SU-DHL-6 (cell line): ENCODE results near the gene SMARCA1.

ENCODE experiments used
- H2AFZ ChIP-seq: fragments of 200-600 bp; sonication (generic); 2 replicates; pipeline ENCODE4 v1.6.1; 2014; ENCODE audit warnings: low read depth, mild to moderate bottlenecking, moderate library complexity, mixed read lengths, antibody characterized with exemption, low read length; ENCODE audit not compliant: severe bottlenecking
- H3F3A ChIP-seq: fragments of 200-600 bp; shearing (Covaris generic); 2 replicates; pipeline ENCODE4 v1.6.0; 2016; ENCODE audit warnings: antibody characterized with exemption, mild to moderate bottlenecking; ENCODE audit not compliant: insufficient read depth
- H3K27ac ChIP-seq: fragments of 200-600 bp; sonication (generic); 2 replicates; pipeline ENCODE4 v1.5.1; 2016; ENCODE audit warnings: low read depth, mild to moderate bottlenecking, low read length, moderate library complexity, mixed read lengths
- H3K27me3 ChIP-seq: fragments of 200-600 bp; sonication (generic), shearing (Covaris generic); 2 replicates; pipeline ENCODE4 v1.6.0; 2014; ENCODE audit warnings: mild to moderate bottlenecking, low read length
- H3K36me3 ChIP-seq: fragments of 200-600 bp; sonication (generic); 2 replicates; pipeline ENCODE4 v1.6.1; 2014; ENCODE audit warnings: mild to moderate bottlenecking, low read length, mixed read lengths
- H3K4me2 ChIP-seq: fragments of 300-600, 200-600 bp; shearing (Covaris generic), sonication (generic); 2 replicates; pipeline ENCODE4 v1.6.0; 2014; ENCODE audit warnings: low read length, low read depth, mild to moderate bottlenecking; ENCODE audit not compliant: poor library complexity, severe bottlenecking
- H3K4me3 ChIP-seq: fragments of 200-600 bp; sonication (generic); 2 replicates; pipeline ENCODE4 v1.5.1; 2014; ENCODE audit warnings: antibody characterized with exemption, low read length, mild to moderate bottlenecking, mixed read lengths; ENCODE audit not compliant: insufficient read depth, poor library complexity, severe bottlenecking
- H3K79me2 ChIP-seq: fragments of 200-600 bp; sonication (generic); 2 replicates; pipeline ENCODE4 v1.6.1; 2014; ENCODE audit warnings: mild to moderate bottlenecking, low read length, moderate library complexity; ENCODE audit not compliant: insufficient read depth
- H3K9ac ChIP-seq: fragments of 200-600 bp; sonication (generic); 2 replicates; pipeline ENCODE4 v1.7.0; 2014; ENCODE audit warnings: mild to moderate bottlenecking, low read length
- H3K9me2 ChIP-seq: fragments of 200-600 bp; sonication (generic); replicated peaks from 2 replicates; pipeline ENCODE4 v1.6.1; 2014; ENCODE audit warnings: low read length; ENCODE audit not compliant: insufficient read depth
- H3K9me3 ChIP-seq: fragments of 200-600 bp; sonication (generic); 2 replicates; pipeline ENCODE4 v1.6.1; 2014; ENCODE audit warnings: low read length, mixed read lengths; ENCODE audit not compliant: insufficient read depth
- H4K20me1 ChIP-seq: fragments of 200-600 bp; sonication (generic); 2 replicates; pipeline ENCODE4 v1.6.1; 2014; ENCODE audit warnings: low read depth, mild to moderate bottlenecking, antibody characterized with exemption, low read length, moderate library complexity, mixed read lengths
- EZH2phosphoT487 ChIP-seq: fragments of 200-600 bp; sonication (generic), shearing (Covaris generic); conservative IDR thresholded peaks from 2 replicates; pipeline ENCODE4 v1.6.1; 2018; ENCODE audit warnings: mild to moderate bottlenecking, antibody characterized with exemption, low read length, moderate library complexity, mixed read lengths
- TF ChIP-seq, protein P1 (sequence below): fragments of 200-600 bp; sonication (generic); IDR thresholded peaks from one replicate; pipeline ENCODE4 v1.5.1; 2017; ENCODE audit warnings: antibody characterized with exemption, mild to moderate bottlenecking, low read length, moderate library complexity; ENCODE audit not compliant: insufficient read depth, poor library complexity, severe bottlenecking

SMARCA1 gene

DNA sequence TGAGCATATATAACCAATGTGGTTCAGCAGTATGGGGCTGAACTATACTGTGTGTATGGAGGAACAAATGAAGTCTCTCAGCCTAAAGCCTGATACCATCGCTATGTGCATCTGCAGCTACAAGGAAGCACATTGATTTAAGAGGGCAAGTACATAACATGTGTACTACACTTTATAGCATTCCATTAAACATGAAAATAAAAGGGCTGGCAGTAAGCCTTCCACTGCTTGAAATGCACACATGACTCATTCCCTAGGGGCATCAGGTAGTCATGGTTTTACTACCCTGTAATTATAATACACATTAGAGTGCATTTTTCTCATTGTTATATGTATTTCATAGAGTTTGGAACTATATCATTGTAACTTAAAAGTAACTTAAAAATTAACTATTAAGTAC is 51.2 kb downstream of the SMARCA1 start:
- Histone ChIP-seq H3K9me3 (no peaks in the 10 kb centered on the region), H3K9ac (no peak overlapping the region), H4K20me1 (no peaks in the 10 kb centered on the region), H2AFZ (no peak overlapping the region), H3F3A (no peaks in the 10 kb centered on the region), H3K36me3 (no peaks in the 10 kb centered on the region), H3K79me2 (no peaks in the 10 kb centered on the region), H3K27ac (no peak overlapping the region), H3K4me2 (no peak overlapping the region), H3K27me3 (no peaks in the 10 kb centered on the region), H3K4me3 (no peak overlapping the region), H3K9me2 (no peaks in the 10 kb centered on the region)
- no peak for TF ChIP-seq EZH2phosphoT487
- TF ChIP-seq, protein P1, sequence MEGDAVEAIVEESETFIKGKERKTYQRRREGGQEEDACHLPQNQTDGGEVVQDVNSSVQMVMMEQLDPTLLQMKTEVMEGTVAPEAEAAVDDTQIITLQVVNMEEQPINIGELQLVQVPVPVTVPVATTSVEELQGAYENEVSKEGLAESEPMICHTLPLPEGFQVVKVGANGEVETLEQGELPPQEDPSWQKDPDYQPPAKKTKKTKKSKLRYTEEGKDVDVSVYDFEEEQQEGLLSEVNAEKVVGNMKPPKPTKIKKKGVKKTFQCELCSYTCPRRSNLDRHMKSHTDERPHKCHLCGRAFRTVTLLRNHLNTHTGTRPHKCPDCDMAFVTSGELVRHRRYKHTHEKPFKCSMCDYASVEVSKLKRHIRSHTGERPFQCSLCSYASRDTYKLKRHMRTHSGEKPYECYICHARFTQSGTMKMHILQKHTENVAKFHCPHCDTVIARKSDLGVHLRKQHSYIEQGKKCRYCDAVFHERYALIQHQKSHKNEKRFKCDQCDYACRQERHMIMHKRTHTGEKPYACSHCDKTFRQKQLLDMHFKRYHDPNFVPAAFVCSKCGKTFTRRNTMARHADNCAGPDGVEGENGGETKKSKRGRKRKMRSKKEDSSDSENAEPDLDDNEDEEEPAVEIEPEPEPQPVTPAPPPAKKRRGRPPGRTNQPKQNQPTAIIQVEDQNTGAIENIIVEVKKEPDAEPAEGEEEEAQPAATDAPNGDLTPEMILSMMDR = no peak

DNA sequence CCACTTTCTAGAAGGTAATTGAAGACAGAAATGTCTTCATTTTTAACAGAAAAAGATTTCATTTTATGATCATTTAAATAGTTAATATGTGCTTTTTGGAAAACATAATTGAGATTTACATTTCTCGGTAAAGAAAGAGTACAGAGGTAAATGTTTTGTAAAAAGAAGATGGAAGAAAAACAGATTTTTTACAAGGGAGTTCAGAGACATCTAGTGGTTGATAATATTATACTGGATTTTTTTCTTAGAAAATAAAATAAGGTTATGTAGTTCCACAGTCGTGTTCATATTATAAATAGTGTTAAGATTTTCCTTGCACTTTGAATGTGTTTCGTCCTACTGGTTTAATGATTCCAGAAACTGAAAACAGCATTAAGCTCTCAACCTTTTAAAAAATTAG is 60.6 kb downstream of the SMARCA1 start:
- H3K36me3 ChIP-seq = no peaks in the 10 kb centered on the region
- H3K4me3 ChIP-seq = no peak overlapping the region
- no peaks in the 10 kb centered on the region for H3K9me2 ChIP-seq
- H3K9me3 ChIP-seq = no peaks in the 10 kb centered on the region
- no peaks in the 10 kb centered on the region for H3K79me2 ChIP-seq
- no peak overlapping the region for H3K4me2 ChIP-seq
- no peak overlapping the region for H3K9ac ChIP-seq
- no peaks in the 10 kb centered on the region for H3F3A ChIP-seq
- H4K20me1 ChIP-seq = no peaks in the 10 kb centered on the region
- H2AFZ ChIP-seq = no peak overlapping the region
- no peak for TF ChIP-seq EZH2phosphoT487
- TF ChIP-seq, protein P1 = no peak
- H3K27ac ChIP-seq = no peak overlapping the region
- H3K27me3 ChIP-seq = no peaks in the 10 kb centered on the region

DNA sequence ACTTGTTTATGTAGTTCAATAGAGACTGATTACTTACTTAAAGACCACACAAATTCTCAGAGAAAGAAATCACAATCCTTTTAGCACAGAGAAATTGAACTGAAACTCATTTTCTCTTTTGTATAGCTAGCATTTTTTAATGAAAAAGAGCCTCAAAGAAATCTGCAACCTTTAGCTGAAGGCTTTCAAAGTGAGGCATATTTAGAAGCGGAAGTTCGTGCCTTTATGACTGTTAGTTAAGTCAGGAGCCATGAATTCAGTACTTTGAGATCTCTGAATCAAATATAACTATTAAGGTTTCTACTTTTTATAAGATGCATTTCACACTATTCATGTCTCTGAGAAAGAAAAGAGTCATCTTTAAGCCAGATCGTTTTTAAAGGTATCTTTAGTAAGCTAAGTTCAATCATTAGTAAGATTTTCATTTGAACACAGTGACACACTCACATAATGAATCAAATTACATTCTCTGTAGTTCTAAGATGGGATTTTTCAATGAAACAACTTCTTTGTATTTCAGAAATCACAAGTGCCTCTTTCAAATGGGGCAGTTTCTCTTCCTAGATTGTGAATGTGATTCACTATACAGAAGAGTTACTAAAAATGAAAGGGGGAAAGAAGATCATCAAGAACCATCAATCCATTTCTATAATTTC is 61.4 kb downstream of the SMARCA1 start:
- TF ChIP-seq, protein P1 = no peak
- no peak for TF ChIP-seq EZH2phosphoT487
- no peaks in the 10 kb centered on the region for H3K9me3 ChIP-seq
- H3F3A ChIP-seq = no peaks in the 10 kb centered on the region
- no peak overlapping the region for H2AFZ ChIP-seq
- no peak overlapping the region for H3K4me3 ChIP-seq
- no peaks in the 10 kb centered on the region for H3K79me2 ChIP-seq
- no peaks in the 10 kb centered on the region for H3K27me3 ChIP-seq
- H4K20me1 ChIP-seq = no peaks in the 10 kb centered on the region
- H3K4me2 ChIP-seq = no peak overlapping the region
- H3K27ac ChIP-seq = no peak overlapping the region
- no peaks in the 10 kb centered on the region for H3K9me2 ChIP-seq
- H3K9ac ChIP-seq = no peak overlapping the region
- no peaks in the 10 kb centered on the region for H3K36me3 ChIP-seq
